Prostate gland (tissue), 2 donors: ENCODE data around the gene CNPY2. TPM values are rescaled to one million over a fixed set of nuclear protein-coding genes. Genes with fewer than 3 reads are reported as not detected.

Source experiments
- DNase-seq: peaks from one replicate; pipeline ENCODE4 v3.0.0-alpha.2; 2019; ENCODE audit warnings: low spot score
- H3K27ac ChIP-seq, 2 donors: fragments of 200-600 bp; sonication (generic); 2 replicates each; pipeline ENCODE4 v1.5.1; 2017 to 2019
- H3K27me3 ChIP-seq: fragments of 200-600 bp; sonication (generic); replicated peaks from 2 replicates; pipeline ENCODE4 v1.5.1; 2019; ENCODE audit not compliant: insufficient read depth
- H3K36me3 ChIP-seq, 2 donors: fragments of 200-600 bp; sonication (generic); 1 replicate in 1 of 2; 2 replicates in 1 of 2; pipeline versions ENCODE4 v1.5.1 to v1.8.1; 2017 to 2019
- H3K4me1 ChIP-seq: fragments of 200-600 bp; sonication (generic); replicated peaks from 2 replicates; pipeline ENCODE4 v1.5.1; 2019
- H3K4me3 ChIP-seq, 2 donors: fragments of 200-600 bp; sonication (generic); 2 replicates each; pipeline ENCODE4 v1.5.1; 2017 to 2019
- H3K9me3 ChIP-seq: fragments of 200-600 bp; sonication (generic); 2 replicates; pipeline ENCODE4 v1.5.1; 2017
- POLR2A ChIP-seq: fragments of 450-650 bp; IDR thresholded peaks from one replicate; pipeline ENCODE4 v1.6.1; 2016; ENCODE audit warnings: antibody characterized with exemption, mild to moderate bottlenecking
- POLR2AphosphoS5 ChIP-seq: sonication (generic); formaldehyde crosslinking; IDR thresholded peaks from one replicate; pipeline ENCODE4 v1.6.1; 2017; ENCODE audit warnings: antibody characterized with exemption
- WGBS: methylation state at CpG from one replicate; pipeline ENCODE4 v1.1.5; 2018; 5-methylcytosine and 5-hydroxymethylcytosine counted together
- intact Hi-C: fragments of 100-400 bp; cut with DNase I; formaldehyde crosslinking; loops from one replicate; pipeline ENCODE4 v1.14.2; 2022
- small RNA-seq, 2 donors: library from RNA; depleted of rRNA; stranded (forward); fragments of <200 nt; gene quantifications; one replicate each; pipeline ENCODE3, GENCODE V24; 2016
- total RNA-seq, 2 donors: library from RNA; depleted of rRNA; stranded (reverse); fragments of >200 nt; gene quantifications; one replicate each; pipeline ENCODE4 v1.1.0, GENCODE V29; 2016
- TF ChIP-seq, protein P1 (sequence below), 4 experiments: fragments of 200-600 bp in 2 of 4; fragments of 450-650 bp in 2 of 4; sonication (generic) in 2 of 4; IDR thresholded peaks; 1 replicate in 3 of 4; 2 replicates in 1 of 4; pipeline ENCODE4 v1.5.1; 2016 to 2019; ENCODE audit warnings: antibody characterized with exemption in 4 of 4, mild to moderate bottlenecking in 2 of 4, moderate library complexity in 2 of 4

CNPY2 gene
- total RNA-seq, 2 donors from 2014 or later = 97.7 to 101 TPM

- H3K4me3 ChIP-seq = no peak overlapping the region
- no peak for DNase-seq
- no peak overlapping the region for H3K27ac ChIP-seq
- H3K9me3 ChIP-seq = no peaks in the 10 kb centered on the region
- no peaks in the 10 kb centered on the region for H3K27me3 ChIP-seq
- H3K4me1 ChIP-seq = peaks cover 5% of the 10 kb centered on the region
- no peaks in the 10 kb centered on the region for H3K36me3 ChIP-seq
- intact Hi-C loops = no loop called here
- WGBS = 87% methylated on average over 5 of the region's 5 CpGs
- TF ChIP-seq POLR2AphosphoS5 (no peak), POLR2A (no peak)
- TF ChIP-seq, protein P1, sequence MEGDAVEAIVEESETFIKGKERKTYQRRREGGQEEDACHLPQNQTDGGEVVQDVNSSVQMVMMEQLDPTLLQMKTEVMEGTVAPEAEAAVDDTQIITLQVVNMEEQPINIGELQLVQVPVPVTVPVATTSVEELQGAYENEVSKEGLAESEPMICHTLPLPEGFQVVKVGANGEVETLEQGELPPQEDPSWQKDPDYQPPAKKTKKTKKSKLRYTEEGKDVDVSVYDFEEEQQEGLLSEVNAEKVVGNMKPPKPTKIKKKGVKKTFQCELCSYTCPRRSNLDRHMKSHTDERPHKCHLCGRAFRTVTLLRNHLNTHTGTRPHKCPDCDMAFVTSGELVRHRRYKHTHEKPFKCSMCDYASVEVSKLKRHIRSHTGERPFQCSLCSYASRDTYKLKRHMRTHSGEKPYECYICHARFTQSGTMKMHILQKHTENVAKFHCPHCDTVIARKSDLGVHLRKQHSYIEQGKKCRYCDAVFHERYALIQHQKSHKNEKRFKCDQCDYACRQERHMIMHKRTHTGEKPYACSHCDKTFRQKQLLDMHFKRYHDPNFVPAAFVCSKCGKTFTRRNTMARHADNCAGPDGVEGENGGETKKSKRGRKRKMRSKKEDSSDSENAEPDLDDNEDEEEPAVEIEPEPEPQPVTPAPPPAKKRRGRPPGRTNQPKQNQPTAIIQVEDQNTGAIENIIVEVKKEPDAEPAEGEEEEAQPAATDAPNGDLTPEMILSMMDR (IDR thresholded peaks at IDR 0.05) = no peak
Measured at GRCh38 chr12:56261503-56262232, 54.1 kb downstream of the CNPY2 start.

GRCh38 chr12:56260921-56261320 lies 54.9 kb downstream of the CNPY2 start:
- WGBS = 86% methylated on average over 3 of the region's 3 CpGs
- Histone ChIP-seq H3K27ac (no peak overlapping the region), H3K9me3 (no peaks in the 10 kb centered on the region), H3K4me3 (no peak overlapping the region), H3K4me1 (peaks cover 6% of the 10 kb centered on the region), H3K36me3 (no peaks in the 10 kb centered on the region), H3K27me3 (no peaks in the 10 kb centered on the region)
- no peak for TF ChIP-seq POLR2AphosphoS5
- TF ChIP-seq, protein P1 (IDR thresholded peaks at IDR 0.05) = no peak
- TF ChIP-seq POLR2A = no peak
- intact Hi-C loops = no loop called here
- no peak for DNase-seq

- TF ChIP-seq, protein P1 (IDR thresholded peaks at IDR 0.05) = no peak
- TF ChIP-seq POLR2AphosphoS5 (no peak), POLR2A (no peak)
Measured at GRCh38 chr12:56260380-56260779, 55.4 kb downstream of the CNPY2 start.

More at GRCh38 chr12:56260380-56260779, 55.4 kb downstream of the CNPY2 start:
- WGBS = 84% methylated on average over 8 of the region's 8 CpGs
- no peak overlapping the region for H3K4me3 ChIP-seq
- no peaks in the 10 kb centered on the region for H3K9me3 ChIP-seq
- no peak overlapping the region for H3K27ac ChIP-seq
- no peak for DNase-seq
- no peaks in the 10 kb centered on the region for H3K36me3 ChIP-seq
- H3K27me3 ChIP-seq = no peaks in the 10 kb centered on the region
- peaks cover 6% of the 10 kb centered on the region for H3K4me1 ChIP-seq
- intact Hi-C loops = no loop called here

Small RNA genes lying within 50 kb of the gene (small RNA-seq; reads per million reads assigned to genes)
- gene RNU7-40P = 0 reads per million in 2 donors

Other genes starting within 250 kb of the CNPY2 start
- 100 to 1,000 TPM in 1 of 2 donors, 10 to 100 TPM in 1; 77.3 to 117 TPM for gene ERBB3, start 235.8 kb downstream of the CNPY2 start, total RNA-seq
- gene PA2G4, start 211.4 kb downstream of the CNPY2 start, total RNA-seq = 10 to 100 TPM; 75.0 to 93.3 TPM
- 1,000 to 10,000 TPM; 2,549 to 4,385 TPM for gene RPL41, start 199.4 kb downstream of the CNPY2 start, total RNA-seq
- gene ZC3H10, start 197.7 kb downstream of the CNPY2 start, total RNA-seq = 1 to 10 TPM; 4.6 to 9.1 TPM
- gene ESYT1, start 187.7 kb downstream of the CNPY2 start, total RNA-seq = 100 to 1,000 TPM in 1 of 2 donors, 10 to 100 TPM in 1; 66.8 to 167 TPM
- gene MYL6B, start 163.4 kb downstream of the CNPY2 start, total RNA-seq = 100 to 1,000 TPM in 1 of 2 donors, 10 to 100 TPM in 1; 66.4 to 203 TPM
- gene MYL6, start 157.6 kb downstream of the CNPY2 start, total RNA-seq = 1,000 to 10,000 TPM; 1,587 to 1,792 TPM
- 100 to 1,000 TPM in 1 of 2 donors, 10 to 100 TPM in 1; 60.4 to 101 TPM for gene SMARCC2, start 126.5 kb downstream of the CNPY2 start, total RNA-seq
- 10 to 100 TPM; 74.4 to 90.4 TPM for gene RNF41, start 94.1 kb downstream of the CNPY2 start, total RNA-seq
- 10 to 100 TPM; 21.4 to 33.2 TPM for gene NABP2, start 91.6 kb downstream of the CNPY2 start, total RNA-seq
- not detected for gene SLC39A5, start 85.9 kb downstream of the CNPY2 start, total RNA-seq
- 10 to 100 TPM; 18.5 to 29.0 TPM for gene ANKRD52, start 57.6 kb downstream of the CNPY2 start, total RNA-seq
- 10 to 100 TPM; 15.9 to 17.6 TPM for gene COQ10A, start 49.0 kb downstream of the CNPY2 start, total RNA-seq
- 100 to 1,000 TPM; 106 to 110 TPM for gene CS, start 15.7 kb downstream of the CNPY2 start, total RNA-seq
- gene PAN2, start 18.0 kb upstream of the CNPY2 start, total RNA-seq = 10 to 100 TPM; 31.8 to 60.8 TPM
- gene IL23A, start 22.9 kb upstream of the CNPY2 start, total RNA-seq = not detected
- gene STAT2, start 44.1 kb upstream of the CNPY2 start, total RNA-seq = 100 to 1,000 TPM in 1 of 2 donors, 10 to 100 TPM in 1; 99.8 to 128 TPM
- 1 to 10 TPM in 1 of 2 donors, under 1 TPM in 1; 0.62 to 1.1 TPM for gene APOF, start 46.9 kb upstream of the CNPY2 start, total RNA-seq
- 10 to 100 TPM in 1 of 2 donors, 1 to 10 TPM in 1; 8.0 to 12.3 TPM for gene TIMELESS, start 133.4 kb upstream of the CNPY2 start, total RNA-seq
- not detected for gene MIP, start 138.7 kb upstream of the CNPY2 start, total RNA-seq
- gene SPRYD4, start 152.6 kb upstream of the CNPY2 start, total RNA-seq = 1 to 10 TPM; 2.6 to 5.1 TPM
- gene GLS2, start 172.2 kb upstream of the CNPY2 start, total RNA-seq = 1 to 10 TPM; 4.1 to 6.6 TPM
- gene RBMS2, start 205.8 kb upstream of the CNPY2 start, total RNA-seq = 100 to 1,000 TPM in 1 of 2 donors, 10 to 100 TPM in 1; 21.1 to 259 TPM